SK-N-SH treated with all-trans-retinoic acid at 6 μM for 48 hours (cell line): ENCODE measurements around the gene CERT1.

Experiments used
- ARNTL ChIP-seq: fragments of 450-650 bp; formaldehyde crosslinking; IDR thresholded peaks from 2 replicates; pipeline ENCODE4 v1.5.0; 2020; ENCODE audit warnings: low read depth, mild to moderate bottlenecking, moderate library complexity, borderline replicate concordance
- GLIS3 ChIP-seq: fragments of 250-450 bp; sonication (Bioruptor Pico); IDR thresholded peaks from 2 replicates; pipeline ENCODE4 v1.5.0; 2020; ENCODE audit warnings: mild to moderate bottlenecking, moderate library complexity
- PATZ1 ChIP-seq: fragments of 250-450 bp; sonication (Bioruptor Pico); IDR thresholded peaks from 2 replicates; pipeline ENCODE4 v1.8.0; 2020; ENCODE audit warnings: mild to moderate bottlenecking, moderate library complexity, borderline replicate concordance

GRCh38 chr5:75475364-75475763 is 36.1 kb downstream of the CERT1 start:
- no peak for TF ChIP-seq GLIS3
- no peak for TF ChIP-seq ARNTL
- TF ChIP-seq PATZ1 (CRISPR knock-in tag), result no peak
